Glutamatergic neuron (in vitro differentiated cells): ENCODE data around the gene MYL2. TPM values are rescaled to one million over a fixed set of nuclear protein-coding genes. Genes with fewer than 3 reads are reported as not detected.
"Not testable (repeated sequence)": the region's sequence is repeated elsewhere in the genome, so short reads cannot be mapped to it uniquely, and the experiment has no call there.

Experiments
- DNase-seq: peaks from one replicate; pipeline ENCODE4 v3.0.0; 2022
- H3K27ac Mint-ChIP-seq: one replicate; pipeline ENCODE4 v1.8.0; 2020; ENCODE audit warnings: mild to moderate bottlenecking, mixed read lengths, inconsistent platforms; ENCODE audit not compliant: unreplicated experiment
- H3K27me3 Mint-ChIP-seq: one replicate; pipeline ENCODE4 v1.8.0; 2020; ENCODE audit warnings: mild to moderate bottlenecking, moderate library complexity, mixed read lengths, inconsistent platforms; ENCODE audit not compliant: unreplicated experiment
- H3K36me3 Mint-ChIP-seq: one replicate; pipeline ENCODE4 v1.8.0; 2020; ENCODE audit warnings: mild to moderate bottlenecking, mixed read lengths, inconsistent platforms; ENCODE audit not compliant: unreplicated experiment
- H3K4me1 Mint-ChIP-seq: one replicate; pipeline ENCODE4 v1.8.0; 2020; ENCODE audit warnings: mild to moderate bottlenecking, low read depth, mixed read lengths, inconsistent platforms; ENCODE audit not compliant: unreplicated experiment
- H3K4me3 Mint-ChIP-seq: one replicate; pipeline ENCODE4 v1.8.0; 2020; ENCODE audit warnings: mild to moderate bottlenecking, mixed read lengths, inconsistent platforms; ENCODE audit not compliant: unreplicated experiment
- H3K9me3 Mint-ChIP-seq: one replicate; pipeline ENCODE4 v1.8.0; 2020; ENCODE audit warnings: mild to moderate bottlenecking, moderate library complexity, mixed read lengths, inconsistent platforms; ENCODE audit not compliant: unreplicated experiment
- CTCF ChIP-seq: fragments of 200-600 bp; sonication (generic); IDR thresholded peaks from one replicate; pipeline ENCODE4 v1.5.0; 2021; ENCODE audit not compliant: partially characterized antibody, unreplicated experiment
- total RNA-seq: library from RNA; stranded (reverse); fragmentation: NEBNext Ultra II Directional; extraction: Animal tissue kit (Norgen Biotek cat#: 25700); gene quantifications from one replicate; pipeline ENCODE4 v1.2.1, GENCODE V29; 2021; ENCODE audit not compliant: unreplicated experiment

The MYL2 gene
- total RNA-seq, 1 donor from 2014 or later = not detected

- no peaks in the 10 kb centered on the region for H3K4me1 Mint-ChIP-seq
- no peaks in the 10 kb centered on the region for H3K27me3 Mint-ChIP-seq
- no peak for DNase-seq
- TF ChIP-seq CTCF = no peak
- H3K27ac Mint-ChIP-seq = no peak overlapping the region
- no peak overlapping the region for H3K4me3 Mint-ChIP-seq
- peaks cover 4% of the 10 kb centered on the region for H3K9me3 Mint-ChIP-seq
- peaks cover 9% of the 10 kb centered on the region for H3K36me3 Mint-ChIP-seq
Measured at GRCh38 chr12:110957159-110957558, 36.8 kb upstream of the MYL2 start.

GRCh38 chr12:110950867-110951266 lies 30.5 kb upstream of the MYL2 start:
- H3K4me1 Mint-ChIP-seq, H3K36me3 Mint-ChIP-seq, H3K27ac Mint-ChIP-seq, H3K9me3 Mint-ChIP-seq, H3K4me3 Mint-ChIP-seq, DNase-seq, H3K27me3 Mint-ChIP-seq: not testable (repeated sequence)

- not testable (repeated sequence) for H3K9me3 Mint-ChIP-seq, H3K27ac Mint-ChIP-seq, DNase-seq, H3K4me3 Mint-ChIP-seq, H3K27me3 Mint-ChIP-seq, H3K4me1 Mint-ChIP-seq
- peaks cover 12% of the 10 kb centered on the region for H3K36me3 Mint-ChIP-seq
Measured at GRCh38 chr12:110950466-110950865, 30.1 kb upstream of the MYL2 start.

- DNase-seq = no peak
- no peak overlapping the region for H3K27ac Mint-ChIP-seq
- no peaks in the 10 kb centered on the region for H3K27me3 Mint-ChIP-seq
- H3K4me3 Mint-ChIP-seq = no peak overlapping the region
- H3K36me3 Mint-ChIP-seq = peaks cover 14% of the 10 kb centered on the region
- H3K4me1 Mint-ChIP-seq = no peaks in the 10 kb centered on the region
- peaks cover 5% of the 10 kb centered on the region for H3K9me3 Mint-ChIP-seq
- TF ChIP-seq CTCF = no peak
Measured at GRCh38 chr12:110948041-110948440, 27.7 kb upstream of the MYL2 start.

- Mint-ChIP-seq H3K4me3 (no peak overlapping the region), H3K27me3 (no peaks in the 10 kb centered on the region), H3K27ac (no peak overlapping the region), H3K9me3 (peaks cover 3% of the 10 kb centered on the region), H3K4me1 (no peaks in the 10 kb centered on the region), H3K36me3 (peaks cover 6% of the 10 kb centered on the region)
- TF ChIP-seq CTCF = no peak
- no peak for DNase-seq
Measured at GRCh38 chr12:110943373-110943772, 23.0 kb upstream of the MYL2 start.

GRCh38 chr12:110941391-110941790 lies 21.0 kb upstream of the MYL2 start:
- Mint-ChIP-seq H3K9me3 (no peaks in the 10 kb centered on the region), H3K4me1 (peaks cover 4% of the 10 kb centered on the region), H3K27me3 (peaks cover 2% of the 10 kb centered on the region), H3K36me3 (peaks cover 6% of the 10 kb centered on the region), H3K27ac (no peak overlapping the region), H3K4me3 (no peak overlapping the region)
- DNase-seq = no peak
- TF ChIP-seq CTCF = no peak
